GM18519 (cell line): ENCODE results near the gene AQP11.
"Not testable (repeated sequence)": the region's sequence is repeated elsewhere in the genome, so short reads cannot be mapped to it uniquely, and the experiment has no call there.

Source experiments
- ATAC-seq: cut with Tn5 transposase; IDR thresholded peaks from one replicate; pipeline ENCODE4 v1.9.1; 2021; ENCODE audit warnings: mild to moderate bottlenecking, moderate library complexity; ENCODE audit not compliant: unreplicated experiment, low FRiP score

Gene AQP11

GRCh38 chr11:77590194-77590782, 535 bp downstream of the AQP11 start:
- ATAC-seq, result peak; percentile 9

GRCh38 chr11:77592727-77593126, 3.0 kb downstream of the AQP11 start:
- ATAC-seq, result no peak

GRCh38 chr11:77593883-77594282, 4.1 kb downstream of the AQP11 start:
- no peak for ATAC-seq

- no peak for ATAC-seq
Measured at GRCh38 chr11:77596626-77597025, 6.9 kb downstream of the AQP11 start.

GRCh38 chr11:77598195-77598594, 8.4 kb downstream of the AQP11 start:
- ATAC-seq, result no peak

GRCh38 chr11:77602381-77603088, 12.8 kb downstream of the AQP11 start:
- ATAC-seq, result no peak

GRCh38 chr11:77604281-77604680, 14.5 kb downstream of the AQP11 start:
- no peak for ATAC-seq

GRCh38 chr11:77609234-77609633, 19.5 kb downstream of the AQP11 start:
- no peak for ATAC-seq

- ATAC-seq, result no peak
Measured at GRCh38 chr11:77611921-77612320, 22.2 kb downstream of the AQP11 start.

- no peak for ATAC-seq
Measured at GRCh38 chr11:77617892-77618291, 28.1 kb downstream of the AQP11 start.

- no peak for ATAC-seq
Measured at GRCh38 chr11:77619576-77620198, 29.9 kb downstream of the AQP11 start.

- ATAC-seq, result no peak
Measured at GRCh38 chr11:77630157-77630710, 40.5 kb downstream of the AQP11 start.

GRCh38 chr11:77633926-77634325, 44.2 kb downstream of the AQP11 start:
- ATAC-seq, result not testable (repeated sequence)

- ATAC-seq, result no peak
Measured at GRCh38 chr11:77636731-77637344, 47.1 kb downstream of the AQP11 start.

GRCh38 chr11:77637345-77638165, 47.8 kb downstream of the AQP11 start, which contains the start of gene CLNS1A:
TSS of gene CLNS1A (minus strand) at chr11:77637794. CDS start at chr11:77637714, 80 bp downstream.
- ATAC-seq, result peak; percentile 83

- no peak for ATAC-seq
Measured at GRCh38 chr11:77642228-77642627, 52.5 kb downstream of the AQP11 start.

- ATAC-seq, result no peak
Measured at GRCh38 chr11:77644887-77645286, 55.1 kb downstream of the AQP11 start.

GRCh38 chr11:77647654-77648305, 58.0 kb downstream of the AQP11 start:
- no peak for ATAC-seq

- ATAC-seq, result no peak
Measured at GRCh38 chr11:77650123-77650522, 60.4 kb downstream of the AQP11 start.
